Activated naive CD4-positive, alpha-beta T cell treated with anti-CD3 and anti-CD28 coated beads for 36 hours (primary cell): ENCODE measurements around the gene AK9. TPM values are rescaled to one million over a fixed set of nuclear protein-coding genes. Genes with fewer than 3 reads are reported as not detected.
"Not testable (repeated sequence)": the region's sequence is repeated elsewhere in the genome, so short reads cannot be mapped to it uniquely, and the experiment has no call there.

Experiments used
- CTCF ChIA-PET: fragments of 350-600 bp; sonication (Branson Sonifier 250); formaldehyde crosslinking; loops from one replicate; lab custom pipeline; 2021; ENCODE audit warnings: antibody characterized with exemption; lab: Charles Lee
- DNase-seq: peaks from one replicate; pipeline ENCODE4 v3.0.0-alpha.2; 2020
- H3K27ac Mint-ChIP-seq: one replicate; pipeline ENCODE4 v1.8.0; 2021; ENCODE audit warnings: mild to moderate bottlenecking, mixed read lengths
- H3K27me3 Mint-ChIP-seq: one replicate; pipeline ENCODE4 v1.8.0; 2021; ENCODE audit warnings: low read depth, mixed read lengths
- H3K36me3 Mint-ChIP-seq: one replicate; pipeline ENCODE4 v1.8.0; 2021; ENCODE audit warnings: low read depth, mixed read lengths
- H3K4me1 Mint-ChIP-seq: one replicate; pipeline ENCODE4 v1.8.0; 2021; ENCODE audit warnings: low read depth, mixed read lengths
- H3K4me3 Mint-ChIP-seq: one replicate; pipeline ENCODE4 v1.8.0; 2021; ENCODE audit warnings: mild to moderate bottlenecking, moderate library complexity, mixed read lengths
- H3K9me3 Mint-ChIP-seq: one replicate; pipeline ENCODE4 v1.8.0; 2021; ENCODE audit warnings: mixed read lengths
- intact Hi-C: fragments of 100-400 bp; cut with micrococcal nuclease; formaldehyde crosslinking; loops from one replicate; pipeline ENCODE4 v1.15.1; 2023
- total RNA-seq, 2 experiments: library from RNA; stranded (reverse); gene quantifications; one replicate each; pipeline ENCODE4 v1.2.3, GENCODE V29; 2021

AK9 gene
- total RNA-seq, 2 experiments from 2014 or later, result 1.7 TPM

GRCh38 chr6:109693111-109693510 is 2.1 kb upstream of the AK9 start:
- H3K9me3 Mint-ChIP-seq, result no peaks in the 10 kb centered on the region
- CTCF ChIA-PET, result interaction anchor here (0.9 to 2.2 kb wide), 5 partner anchors 9 to 347 kb away, joined by 3 to 13 read pairs (median 5); no protein-coding TSS in a partner anchor
- H3K27ac Mint-ChIP-seq, result no peak overlapping the region
- H3K4me3 Mint-ChIP-seq, result no peak overlapping the region
- no peaks in the 10 kb centered on the region for H3K27me3 Mint-ChIP-seq
- intact Hi-C loops, result loop anchor here (5.0 to 10.0 kb wide), 3 partner anchors 251 to 1252 kb away; partner anchors contain the start of genes PPIL6 and SMPD2
- no peak for DNase-seq
- peaks cover 10% of the 10 kb centered on the region for H3K36me3 Mint-ChIP-seq
- peaks cover 11% of the 10 kb centered on the region for H3K4me1 Mint-ChIP-seq

- peak overlapping the region; percentile 81 for H3K27ac Mint-ChIP-seq
- no peaks in the 10 kb centered on the region for H3K27me3 Mint-ChIP-seq
- peak overlapping the region; percentile 83 for H3K4me3 Mint-ChIP-seq
- intact Hi-C loops, result loop anchor here (2.0 to 10.0 kb wide), 7 partner anchors 62 to 1254 kb away; partner anchors contain the start of genes MICAL1, PPIL6 and SMPD2
- peaks cover 26% of the 10 kb centered on the region for H3K4me1 Mint-ChIP-seq
- no peaks in the 10 kb centered on the region for H3K9me3 Mint-ChIP-seq
- CTCF ChIA-PET, result interaction anchor here (1.5 to 2.7 kb wide), 4 partner anchors 10 to 349 kb away, joined by 6 to 8 read pairs (median 7); no protein-coding TSS in a partner anchor
- H3K36me3 Mint-ChIP-seq, result no peaks in the 10 kb centered on the region
- DNase-seq, result peak; percentile 70
These were observed 647 bp downstream of the AK9 start for GRCh38 chr6:109690373-109690736.

- intact Hi-C loops, result no loop called here
- peaks cover 23% of the 10 kb centered on the region for H3K4me1 Mint-ChIP-seq
- H3K36me3 Mint-ChIP-seq, result no peaks in the 10 kb centered on the region
- DNase-seq, result peak; percentile 29
- CTCF ChIA-PET, result interaction anchor here (1.3 kb wide), 1 partner anchor 352 kb away, joined by 3 read pairs; no protein-coding TSS in a partner anchor
- no peaks in the 10 kb centered on the region for H3K27me3 Mint-ChIP-seq
- no peaks in the 10 kb centered on the region for H3K9me3 Mint-ChIP-seq
- H3K27ac Mint-ChIP-seq, result peak overlapping the region; percentile 65
- H3K4me3 Mint-ChIP-seq, result no peak overlapping the region
These were observed 3.7 kb downstream of the AK9 start for GRCh38 chr6:109687271-109687761.

GRCh38 chr6:109686566-109687265 is 4.3 kb downstream of the AK9 start:
- CTCF ChIA-PET, result interaction anchor here (0.7 to 1.3 kb wide), 3 partner anchors 42 to 971 kb away, joined by 3 read pairs; no protein-coding TSS in a partner anchor
- intact Hi-C loops, result no loop called here
- H3K27me3 Mint-ChIP-seq, result no peaks in the 10 kb centered on the region
- no peaks in the 10 kb centered on the region for H3K36me3 Mint-ChIP-seq
- no peaks in the 10 kb centered on the region for H3K9me3 Mint-ChIP-seq
- peaks cover 19% of the 10 kb centered on the region for H3K4me1 Mint-ChIP-seq
- no peak overlapping the region for H3K4me3 Mint-ChIP-seq
- H3K27ac Mint-ChIP-seq, result peak overlapping the region; percentile 65
- no peak for DNase-seq

- H3K4me3 Mint-ChIP-seq, intact Hi-C loops, H3K27ac Mint-ChIP-seq, H3K9me3 Mint-ChIP-seq, H3K27me3 Mint-ChIP-seq, H3K4me1 Mint-ChIP-seq, H3K36me3 Mint-ChIP-seq: not testable (repeated sequence)
- DNase-seq, result peak; percentile 64
- CTCF ChIA-PET, result interaction anchor here (1.5 to 2.3 kb wide), 2 partner anchors 12 to 360 kb away, joined by 4 to 6 read pairs; partner anchors contain the start of genes AK9 and FIG4
These were observed 12.1 kb downstream of the AK9 start for GRCh38 chr6:109678661-109679505.

- Mint-ChIP-seq H3K9me3 (no peaks in the 10 kb centered on the region), H3K27ac (no peak overlapping the region), H3K27me3 (no peaks in the 10 kb centered on the region), H3K4me3 (no peak overlapping the region), H3K4me1 (peaks cover 6% of the 10 kb centered on the region), H3K36me3 (peaks cover 2% of the 10 kb centered on the region)
- CTCF ChIA-PET, result interaction anchor here (1.5 kb wide), 1 partner anchor 361 kb away, joined by 4 read pairs; no protein-coding TSS in a partner anchor
- no peak for DNase-seq
- intact Hi-C loops, result no loop called here
These were observed 12.8 kb downstream of the AK9 start for GRCh38 chr6:109678240-109678639.

GRCh38 chr6:109676724-109677123 is 14.3 kb downstream of the AK9 start:
- Mint-ChIP-seq H3K4me3 (no peak overlapping the region), H3K4me1 (peaks cover 6% of the 10 kb centered on the region), H3K27ac (no peak overlapping the region), H3K27me3 (no peaks in the 10 kb centered on the region), H3K9me3 (no peaks in the 10 kb centered on the region), H3K36me3 (peaks cover 3% of the 10 kb centered on the region)
- no peak for DNase-seq
- CTCF ChIA-PET, result no interaction called here
- intact Hi-C loops, result no loop called here

GRCh38 chr6:109672839-109673238 is 18.2 kb downstream of the AK9 start:
- Mint-ChIP-seq H3K27me3 (no peaks in the 10 kb centered on the region), H3K27ac (no peak overlapping the region), H3K36me3 (peaks cover 15% of the 10 kb centered on the region), H3K9me3 (no peaks in the 10 kb centered on the region), H3K4me1 (no peaks in the 10 kb centered on the region), H3K4me3 (no peak overlapping the region)
- no peak for DNase-seq
- intact Hi-C loops, result no loop called here
- CTCF ChIA-PET, result no interaction called here

GRCh38 chr6:109672175-109672574 is 18.8 kb downstream of the AK9 start:
- CTCF ChIA-PET, result no interaction called here
- H3K36me3 Mint-ChIP-seq, result peaks cover 15% of the 10 kb centered on the region
- intact Hi-C loops, result no loop called here

GRCh38 chr6:109671733-109672132 is 19.3 kb downstream of the AK9 start:
- CTCF ChIA-PET, result no interaction called here
- intact Hi-C loops, result no loop called here
- no peak for DNase-seq
- H3K4me1 Mint-ChIP-seq, result no peaks in the 10 kb centered on the region
- no peaks in the 10 kb centered on the region for H3K9me3 Mint-ChIP-seq
- H3K27ac Mint-ChIP-seq, result no peak overlapping the region
- peaks cover 15% of the 10 kb centered on the region for H3K36me3 Mint-ChIP-seq
- no peaks in the 10 kb centered on the region for H3K27me3 Mint-ChIP-seq
- H3K4me3 Mint-ChIP-seq, result no peak overlapping the region

More at GRCh38 chr6:109672175-109672574, 18.8 kb downstream of the AK9 start:
- no peak overlapping the region for H3K4me3 Mint-ChIP-seq
- no peak overlapping the region for H3K27ac Mint-ChIP-seq
- H3K9me3 Mint-ChIP-seq, result no peaks in the 10 kb centered on the region
- H3K27me3 Mint-ChIP-seq, result no peaks in the 10 kb centered on the region
- DNase-seq, result no peak
- no peaks in the 10 kb centered on the region for H3K4me1 Mint-ChIP-seq

GRCh38 chr6:109669811-109670210 is 21.2 kb downstream of the AK9 start:
- H3K27ac Mint-ChIP-seq, result no peak overlapping the region
- CTCF ChIA-PET, result no interaction called here

GRCh38 chr6:109662192-109662591 is 28.8 kb downstream of the AK9 start:
- no peak for DNase-seq
- H3K27ac Mint-ChIP-seq, result no peak overlapping the region
- CTCF ChIA-PET, result no interaction called here
- H3K9me3 Mint-ChIP-seq, result no peaks in the 10 kb centered on the region
- H3K4me1 Mint-ChIP-seq, result peaks cover 14% of the 10 kb centered on the region
- no peak overlapping the region for H3K4me3 Mint-ChIP-seq
- intact Hi-C loops, result no loop called here
- H3K27me3 Mint-ChIP-seq, result no peaks in the 10 kb centered on the region
- H3K36me3 Mint-ChIP-seq, result peaks cover 4% of the 10 kb centered on the region

More at GRCh38 chr6:109669811-109670210, 21.2 kb downstream of the AK9 start:
- intact Hi-C loops, result no loop called here
- H3K27me3 Mint-ChIP-seq, result no peaks in the 10 kb centered on the region
- DNase-seq, result no peak
- peaks cover 15% of the 10 kb centered on the region for H3K36me3 Mint-ChIP-seq
- no peaks in the 10 kb centered on the region for H3K4me1 Mint-ChIP-seq
- no peaks in the 10 kb centered on the region for H3K9me3 Mint-ChIP-seq
- no peak overlapping the region for H3K4me3 Mint-ChIP-seq
